Smooth muscle cell (in vitro differentiated cells): ENCODE results near the gene ADGRE1. TPM values are rescaled to one million over a fixed set of nuclear protein-coding genes. Genes with fewer than 3 reads are reported as not detected.

ENCODE experiments used
- polyA plus RNA-seq: library from polyadenylated mRNA; unstranded; fragments of >200 nt; fragmentation: Nextera tagmentation; extraction: Ambion mirVana; gene quantifications from 2 replicates; pipeline ENCODE4 v1.2.1, GENCODE V29; 2016
- small RNA-seq: library from RNA; depleted of rRNA; stranded (forward); fragments of <200 nt; gene quantifications from one replicate; pipeline ENCODE3, GENCODE V24; 2014
- total RNA-seq: library from RNA; depleted of rRNA; stranded (reverse); fragments of >200 nt; gene quantifications from 2 replicates; pipeline ENCODE4 v1.2.3, GENCODE V29; 2014

The ADGRE1 gene
- total and polyA plus RNA-seq, 2 experiments from 2014 or later = not detected

Small RNAs within 50 kb of the gene (small RNA-seq; reads per million reads assigned to genes)
- gene RF00017 = not detected

Other genes with a start within 250 kb of the ADGRE1 start
- gene TNFSF14, start 217.4 kb upstream of the ADGRE1 start, total RNA-seq = not detected in 2 replicates
- not detected in 2 replicates for gene TNFSF14, start 217.4 kb upstream of the ADGRE1 start, polyA plus RNA-seq
- 10.0 and 25.1 TPM in 2 replicates for gene C3, start 166.9 kb upstream of the ADGRE1 start, total RNA-seq
- 6.4 and 8.8 TPM in 2 replicates for gene C3, start 166.9 kb upstream of the ADGRE1 start, polyA plus RNA-seq
- gene GPR108, start 150.0 kb upstream of the ADGRE1 start, total RNA-seq = 34.4 and 51.3 TPM in 2 replicates
- gene GPR108, start 150.0 kb upstream of the ADGRE1 start, polyA plus RNA-seq = 62.1 and 75.1 TPM in 2 replicates
- gene TRIP10, start 147.9 kb upstream of the ADGRE1 start, total RNA-seq = 55.0 and 57.8 TPM in 2 replicates
- 67.8 and 89.8 TPM in 2 replicates for gene TRIP10, start 147.9 kb upstream of the ADGRE1 start, polyA plus RNA-seq
- 6.5 and 9.3 TPM in 2 replicates for gene SH2D3A, start 120.1 kb upstream of the ADGRE1 start, total RNA-seq
- 6.2 and 15.8 TPM in 2 replicates for gene SH2D3A, start 120.1 kb upstream of the ADGRE1 start, polyA plus RNA-seq
- not detected in 2 replicates for gene VAV1, start 114.9 kb upstream of the ADGRE1 start, total RNA-seq
- gene VAV1, start 114.9 kb upstream of the ADGRE1 start, polyA plus RNA-seq = not detected in 2 replicates
- gene MBD3L2B, start 133.9 kb downstream of the ADGRE1 start, total RNA-seq = not detected in 2 replicates
- gene MBD3L2B, start 133.9 kb downstream of the ADGRE1 start, polyA plus RNA-seq = not detected in 2 replicates
- not detected in 2 replicates for gene MBD3L5, start 143.0 kb downstream of the ADGRE1 start, total RNA-seq
- gene MBD3L5, start 143.0 kb downstream of the ADGRE1 start, polyA plus RNA-seq = not detected in 2 replicates
- gene MBD3L4, start 152.6 kb downstream of the ADGRE1 start, total RNA-seq = not detected in 2 replicates
- not detected in 2 replicates for gene MBD3L4, start 152.6 kb downstream of the ADGRE1 start, polyA plus RNA-seq
- gene MBD3L2, start 161.7 kb downstream of the ADGRE1 start, total RNA-seq = not detected in 2 replicates
- not detected in 2 replicates for gene MBD3L2, start 161.7 kb downstream of the ADGRE1 start, polyA plus RNA-seq
- gene MBD3L3, start 171.1 kb downstream of the ADGRE1 start, total RNA-seq = not detected in 2 replicates
- gene MBD3L3, start 171.1 kb downstream of the ADGRE1 start, polyA plus RNA-seq = not detected in 2 replicates
- gene ZNF557, start 182.1 kb downstream of the ADGRE1 start, total RNA-seq = 9.4 and 9.7 TPM in 2 replicates
- gene ZNF557, start 182.1 kb downstream of the ADGRE1 start, polyA plus RNA-seq = 3.8 and 4.2 TPM in 2 replicates